ENCODE measurements around the gene ZNF362.

ZNF362 gene

DNA sequence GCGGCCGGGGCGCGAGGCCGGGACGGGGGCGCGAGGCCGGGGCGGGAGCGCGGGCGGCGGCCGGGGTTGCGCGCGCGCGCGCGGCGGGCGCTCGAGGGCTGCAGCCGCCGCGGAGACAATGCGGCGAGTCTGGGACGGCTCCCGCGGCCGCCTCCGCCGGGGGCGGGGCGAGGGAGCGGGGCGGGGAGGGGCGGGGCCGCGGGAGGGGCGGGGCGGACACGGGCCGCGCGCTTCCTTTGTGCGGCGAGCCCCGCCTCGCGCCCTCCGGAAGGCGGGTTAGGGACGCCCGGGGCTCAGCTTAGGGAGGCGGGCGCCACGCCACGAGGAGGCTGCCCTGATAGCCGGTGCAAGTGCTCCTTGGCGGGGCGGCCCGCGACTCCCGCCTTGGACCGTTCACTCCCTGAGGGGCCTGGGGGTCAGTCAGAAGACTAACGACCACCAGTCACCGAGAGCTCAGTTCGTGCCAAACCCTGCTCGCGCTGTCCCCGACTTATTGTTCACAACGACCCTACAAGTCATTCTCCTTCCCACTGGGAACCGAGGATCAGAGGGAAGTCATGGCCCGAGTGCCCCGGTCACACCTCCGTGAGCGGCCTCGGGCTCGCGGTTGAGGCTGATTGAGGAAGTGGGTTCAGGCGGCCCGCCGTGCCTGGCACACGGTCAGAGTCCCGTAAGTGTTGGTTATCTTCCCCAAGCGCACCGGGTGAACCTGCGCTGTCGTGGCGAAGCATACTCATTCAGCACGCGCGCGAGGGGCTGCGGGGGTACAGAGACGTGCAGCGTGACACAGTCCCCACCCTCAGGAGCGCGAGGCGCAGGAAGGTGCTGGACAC, 93.7 kb downstream of the ZNF362 start:
- peak; percentile 73 for DNase-seq
